Measurements from ENCODE around the gene ACR.
"Not testable (repeated sequence)": the region's sequence is repeated elsewhere in the genome, so short reads cannot be mapped to it uniquely, and the experiment has no call there.

Gene ACR

GRCh38 chr22:50730941-50731661, 6.9 kb upstream of the ACR start:
- Mint-ChIP-seq H3K27me3 (ENCODE audit: low read depth) (no peaks in the 10 kb centered on the region), H3K9me3 (no peaks in the 10 kb centered on the region), H3K4me3 (no peak overlapping the region), H3K36me3 (ENCODE audit: low read depth) (no peaks in the 10 kb centered on the region), H3K4me1 (ENCODE audit: low read depth) (peaks cover 1% of the 10 kb centered on the region), H3K27ac (no peak overlapping the region)

- Mint-ChIP-seq H3K9me3 (no peaks in the 10 kb centered on the region), H3K4me1 (ENCODE audit: low read depth) (peaks cover 1% of the 10 kb centered on the region), H3K4me3 (no peak overlapping the region), H3K36me3 (ENCODE audit: low read depth) (no peaks in the 10 kb centered on the region), H3K27ac (no peak overlapping the region), H3K27me3 (ENCODE audit: low read depth) (peaks cover 6% of the 10 kb centered on the region)
Measured at GRCh38 chr22:50731811-50732624, 6.0 kb upstream of the ACR start.

- Mint-ChIP-seq H3K9me3 (no peaks in the 10 kb centered on the region), H3K4me3 (no peak overlapping the region), H3K27me3 (ENCODE audit: low read depth) (peaks cover 6% of the 10 kb centered on the region), H3K4me1 (ENCODE audit: low read depth) (peaks cover 1% of the 10 kb centered on the region), H3K27ac (no peak overlapping the region), H3K36me3 (ENCODE audit: low read depth) (no peaks in the 10 kb centered on the region)
Measured at GRCh38 chr22:50732681-50733080, 5.3 kb upstream of the ACR start.

GRCh38 chr22:50733521-50734342, 4.3 kb upstream of the ACR start:
- Mint-ChIP-seq H3K9me3 (no peaks in the 10 kb centered on the region), H3K4me1 (ENCODE audit: low read depth) (peaks cover 1% of the 10 kb centered on the region), H3K4me3 (no peak overlapping the region), H3K36me3 (ENCODE audit: low read depth) (no peaks in the 10 kb centered on the region), H3K27ac (no peak overlapping the region), H3K27me3 (ENCODE audit: low read depth) (peaks cover 6% of the 10 kb centered on the region)

GRCh38 chr22:50734343-50734771, 3.6 kb upstream of the ACR start:
- H3K27ac Mint-ChIP-seq: no peak overlapping the region
- no peaks in the 10 kb centered on the region for H3K36me3 Mint-ChIP-seq (ENCODE audit: low read depth)

GRCh38 chr22:50734986-50735738, 2.8 kb upstream of the ACR start:
- H3K4me1 Mint-ChIP-seq (ENCODE audit: low read depth): peaks cover 1% of the 10 kb centered on the region
- no peak overlapping the region for H3K4me3 Mint-ChIP-seq
- no peaks in the 10 kb centered on the region for H3K36me3 Mint-ChIP-seq (ENCODE audit: low read depth)
- H3K9me3 Mint-ChIP-seq: no peaks in the 10 kb centered on the region
- H3K27me3 Mint-ChIP-seq (ENCODE audit: low read depth): peaks cover 6% of the 10 kb centered on the region
- H3K27ac Mint-ChIP-seq: no peak overlapping the region

More at GRCh38 chr22:50734343-50734771, 3.6 kb upstream of the ACR start:
- H3K4me1 Mint-ChIP-seq (ENCODE audit: low read depth): peaks cover 1% of the 10 kb centered on the region
- H3K4me3 Mint-ChIP-seq: no peak overlapping the region
- H3K9me3 Mint-ChIP-seq: no peaks in the 10 kb centered on the region
- peaks cover 6% of the 10 kb centered on the region for H3K27me3 Mint-ChIP-seq (ENCODE audit: low read depth)

GRCh38 chr22:50735739-50736030, 2.3 kb upstream of the ACR start:
- Mint-ChIP-seq H3K4me1 (ENCODE audit: low read depth) (peaks cover 1% of the 10 kb centered on the region), H3K9me3 (no peaks in the 10 kb centered on the region), H3K27ac (no peak overlapping the region), H3K36me3 (ENCODE audit: low read depth) (no peaks in the 10 kb centered on the region), H3K4me3 (no peak overlapping the region), H3K27me3 (ENCODE audit: low read depth) (peaks cover 8% of the 10 kb centered on the region)

- H3K9me3 Mint-ChIP-seq: no peaks in the 10 kb centered on the region
- no peaks in the 10 kb centered on the region for H3K4me1 Mint-ChIP-seq (ENCODE audit: low read depth)
- H3K27me3 Mint-ChIP-seq (ENCODE audit: low read depth): peaks cover 9% of the 10 kb centered on the region
- no peaks in the 10 kb centered on the region for H3K36me3 Mint-ChIP-seq (ENCODE audit: low read depth)
- H3K27ac Mint-ChIP-seq: no peak overlapping the region
- no peak overlapping the region for H3K4me3 Mint-ChIP-seq
Measured at GRCh38 chr22:50738649-50739227, 734 bp downstream of the ACR start.

GRCh38 chr22:50739279-50739691, 1.3 kb downstream of the ACR start:
- Mint-ChIP-seq H3K36me3 (ENCODE audit: low read depth) (no peaks in the 10 kb centered on the region), H3K4me3 (no peak overlapping the region), H3K27me3 (ENCODE audit: low read depth) (peaks cover 9% of the 10 kb centered on the region), H3K9me3 (no peaks in the 10 kb centered on the region), H3K27ac (no peak overlapping the region), H3K4me1 (ENCODE audit: low read depth) (no peaks in the 10 kb centered on the region)

GRCh38 chr22:50739894-50740293, 1.9 kb downstream of the ACR start:
- Mint-ChIP-seq H3K4me3 (no peak overlapping the region), H3K27ac (no peak overlapping the region), H3K4me1 (ENCODE audit: low read depth) (no peaks in the 10 kb centered on the region), H3K36me3 (ENCODE audit: low read depth) (no peaks in the 10 kb centered on the region), H3K27me3 (ENCODE audit: low read depth) (peaks cover 9% of the 10 kb centered on the region), H3K9me3 (no peaks in the 10 kb centered on the region)

- not testable (repeated sequence) for H3K4me3 Mint-ChIP-seq; H3K27me3 Mint-ChIP-seq (ENCODE audit: low read depth); H3K36me3 Mint-ChIP-seq (ENCODE audit: low read depth); H3K9me3 Mint-ChIP-seq; H3K27ac Mint-ChIP-seq; H3K4me1 Mint-ChIP-seq (ENCODE audit: low read depth)
Measured at GRCh38 chr22:50740714-50741113, 2.7 kb downstream of the ACR start.

GRCh38 chr22:50744424-50744823, 6.4 kb downstream of the ACR start:
- H3K4me3 Mint-ChIP-seq; H3K27ac Mint-ChIP-seq; H3K9me3 Mint-ChIP-seq; H3K4me1 Mint-ChIP-seq (ENCODE audit: low read depth); H3K36me3 Mint-ChIP-seq (ENCODE audit: low read depth); H3K27me3 Mint-ChIP-seq (ENCODE audit: low read depth): not testable (repeated sequence)

- H3K4me3 Mint-ChIP-seq; H3K36me3 Mint-ChIP-seq (ENCODE audit: low read depth); H3K9me3 Mint-ChIP-seq; H3K27me3 Mint-ChIP-seq (ENCODE audit: low read depth); H3K27ac Mint-ChIP-seq; H3K4me1 Mint-ChIP-seq (ENCODE audit: low read depth): not testable (repeated sequence)
Measured at GRCh38 chr22:50747521-50747920, 9.5 kb downstream of the ACR start.

GRCh38 chr22:50748630-50749029, 10.6 kb downstream of the ACR start:
- H3K4me1 Mint-ChIP-seq (ENCODE audit: low read depth); H3K9me3 Mint-ChIP-seq; H3K27me3 Mint-ChIP-seq (ENCODE audit: low read depth); H3K27ac Mint-ChIP-seq; H3K4me3 Mint-ChIP-seq; H3K36me3 Mint-ChIP-seq (ENCODE audit: low read depth): not testable (repeated sequence)
